PC-3 (cell line): ENCODE measurements around the gene TSPAN16.
A peak's percentile ranks its signal among the peaks of the same experiment; 100 is the strongest.

ENCODE experiments used
- EZH2phosphoT487 ChIP-seq: fragments of 300-600 bp; sonication (generic); IDR thresholded peaks from 2 replicates; pipeline ENCODE4 v1.6.1; 2018; ENCODE audit warnings: mild to moderate bottlenecking, antibody characterized with exemption, low read length, borderline replicate concordance
- TF ChIP-seq, protein P1 (sequence below): fragments of 300-600 bp; sonication (generic); conservative IDR thresholded peaks from 2 replicates; pipeline ENCODE4 v1.5.1; 2017; ENCODE audit warnings: antibody characterized with exemption, low read depth, mild to moderate bottlenecking, low read length

DNA sequence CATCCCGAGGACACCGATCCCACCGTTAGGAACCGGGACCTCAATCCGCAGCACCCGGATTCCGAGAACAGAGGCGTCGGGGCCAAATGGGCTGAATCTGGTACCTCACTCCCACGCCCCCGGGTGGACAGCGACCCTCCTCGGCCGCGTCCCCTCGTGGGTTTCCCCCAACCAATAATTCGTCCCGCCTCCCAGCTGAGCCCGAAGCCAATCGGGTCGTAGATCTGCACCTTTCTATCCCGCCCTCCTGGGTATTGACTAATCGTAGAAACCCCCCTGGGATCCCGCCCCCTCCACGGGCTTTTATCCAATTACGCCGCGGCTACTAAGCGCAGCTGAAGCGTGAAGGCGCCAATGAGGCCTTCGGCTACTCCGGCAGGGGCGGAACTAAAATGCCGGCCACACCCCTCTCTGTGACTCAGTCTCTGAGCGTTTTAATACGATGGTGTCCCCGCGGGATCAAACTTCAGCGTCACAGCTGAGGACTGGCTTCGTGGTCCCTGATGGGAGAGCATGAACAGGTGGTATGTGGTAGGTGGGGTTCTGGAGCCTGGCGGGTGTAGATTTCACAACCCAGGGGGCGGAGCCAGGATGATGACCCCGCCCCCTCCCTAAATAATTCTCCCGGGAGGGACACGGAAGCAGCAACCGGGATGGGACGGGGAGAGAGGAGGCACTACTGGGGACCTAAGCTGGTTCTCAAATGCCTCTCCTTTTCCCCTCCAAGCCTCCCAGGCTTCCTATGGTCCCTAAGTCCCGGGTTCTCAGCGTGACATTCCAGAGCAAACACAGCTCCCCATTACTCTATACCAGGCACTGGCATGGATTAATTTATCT, 50.4 kb downstream of the TSPAN16 start, which contains the start of the genes CCDC159 and TMEM205:
- no peak for TF ChIP-seq EZH2phosphoT487
- TF ChIP-seq, protein P1, sequence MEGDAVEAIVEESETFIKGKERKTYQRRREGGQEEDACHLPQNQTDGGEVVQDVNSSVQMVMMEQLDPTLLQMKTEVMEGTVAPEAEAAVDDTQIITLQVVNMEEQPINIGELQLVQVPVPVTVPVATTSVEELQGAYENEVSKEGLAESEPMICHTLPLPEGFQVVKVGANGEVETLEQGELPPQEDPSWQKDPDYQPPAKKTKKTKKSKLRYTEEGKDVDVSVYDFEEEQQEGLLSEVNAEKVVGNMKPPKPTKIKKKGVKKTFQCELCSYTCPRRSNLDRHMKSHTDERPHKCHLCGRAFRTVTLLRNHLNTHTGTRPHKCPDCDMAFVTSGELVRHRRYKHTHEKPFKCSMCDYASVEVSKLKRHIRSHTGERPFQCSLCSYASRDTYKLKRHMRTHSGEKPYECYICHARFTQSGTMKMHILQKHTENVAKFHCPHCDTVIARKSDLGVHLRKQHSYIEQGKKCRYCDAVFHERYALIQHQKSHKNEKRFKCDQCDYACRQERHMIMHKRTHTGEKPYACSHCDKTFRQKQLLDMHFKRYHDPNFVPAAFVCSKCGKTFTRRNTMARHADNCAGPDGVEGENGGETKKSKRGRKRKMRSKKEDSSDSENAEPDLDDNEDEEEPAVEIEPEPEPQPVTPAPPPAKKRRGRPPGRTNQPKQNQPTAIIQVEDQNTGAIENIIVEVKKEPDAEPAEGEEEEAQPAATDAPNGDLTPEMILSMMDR = 0 out of 2 replicates have a peak, but pooled peaks have one; percentile 24
